Trophoblast cell (in vitro differentiated cells and primary cell): ENCODE data around the gene RET.

Experiments
- DNase-seq, 2 donors: peaks; one replicate each; pipeline ENCODE4 v3.0.0-alpha.2; 2016
- H2AFZ ChIP-seq: 2 replicates; pipeline ENCODE4 v1.6.1; 2013; ENCODE audit warnings: low read length, moderate library complexity, mild to moderate bottlenecking; ENCODE audit not compliant: insufficient read depth, poor library complexity
- H2AK5ac ChIP-seq: 2 replicates; pipeline ENCODE4 v1.6.1; 2013; ENCODE audit warnings: mild to moderate bottlenecking, low read length
- H2BK120ac ChIP-seq: 2 replicates; pipeline ENCODE4 v1.6.1; 2013; ENCODE audit warnings: low read length, mild to moderate bottlenecking, moderate library complexity; ENCODE audit not compliant: insufficient read depth, poor library complexity
- H2BK12ac ChIP-seq: 2 replicates; pipeline ENCODE4 v1.6.1; 2013; ENCODE audit warnings: mild to moderate bottlenecking, low read length, moderate library complexity
- H2BK5ac ChIP-seq: 2 replicates; pipeline ENCODE4 v1.6.1; 2013; ENCODE audit warnings: low read length, low read depth, moderate library complexity, mild to moderate bottlenecking; ENCODE audit not compliant: poor library complexity
- H3K14ac ChIP-seq: 2 replicates; pipeline ENCODE4 v1.6.1; 2013; ENCODE audit warnings: mild to moderate bottlenecking, low read length
- H3K18ac ChIP-seq: 2 replicates; pipeline ENCODE4 v1.6.1; 2013; ENCODE audit warnings: mild to moderate bottlenecking, low read length
- H3K23ac ChIP-seq: 2 replicates; pipeline ENCODE4 v1.6.1; 2013; ENCODE audit warnings: low read length
- H3K27ac ChIP-seq: 2 replicates; pipeline ENCODE4 v1.5.1; 2013; ENCODE audit warnings: low read depth, mild to moderate bottlenecking, inconsistent platforms, low read length, moderate library complexity
- H3K27me3 ChIP-seq: 2 replicates; pipeline ENCODE4 v1.6.1; 2013; ENCODE audit warnings: inconsistent platforms, mild to moderate bottlenecking, low read length, moderate library complexity; ENCODE audit not compliant: insufficient read depth
- H3K36me3 ChIP-seq, 2 experiments: 1 replicate in 1 of 2; 2 replicates in 1 of 2; pipeline ENCODE4 v1.6.1; 2013; ENCODE audit warnings: low read length in 2 of 2, mild to moderate bottlenecking in 2 of 2, moderate library complexity in 1 of 2; ENCODE audit not compliant: insufficient read depth in 2 of 2, control insufficient read depth in 1 of 2
- H3K4ac ChIP-seq: 2 replicates; pipeline ENCODE4 v1.6.1; 2013; ENCODE audit warnings: low read depth, mild to moderate bottlenecking, low read length, moderate library complexity
- H3K4me1 ChIP-seq, 2 experiments: 1 replicate in 1 of 2; 2 replicates in 1 of 2; pipeline ENCODE4 v1.6.1; 2013; ENCODE audit warnings: low read length in 2 of 2, mild to moderate bottlenecking in 2 of 2, moderate library complexity in 1 of 2; ENCODE audit not compliant: insufficient read depth in 2 of 2, control insufficient read depth in 1 of 2
- H3K4me2 ChIP-seq: 2 replicates; pipeline ENCODE4 v1.6.1; 2013; ENCODE audit warnings: inconsistent platforms, mild to moderate bottlenecking, low read length, moderate library complexity
- H3K4me3 ChIP-seq: 2 replicates; pipeline ENCODE4 v1.5.1; 2013; ENCODE audit warnings: mild to moderate bottlenecking, low read depth, low read length, inconsistent platforms
- H3K79me1 ChIP-seq: one replicate; pipeline ENCODE4 v1.6.1; 2013; ENCODE audit warnings: low read length
- H3K79me2 ChIP-seq: 2 replicates; pipeline ENCODE4 v1.6.1; 2013; ENCODE audit warnings: low read length, mild to moderate bottlenecking; ENCODE audit not compliant: control insufficient read depth, insufficient read depth, poor library complexity
- H3K9ac ChIP-seq: 2 replicates; pipeline ENCODE4 v1.6.1; 2013; ENCODE audit warnings: mild to moderate bottlenecking, low read length
- H3K9me3 ChIP-seq: 2 replicates; pipeline ENCODE4 v1.6.1; 2013; ENCODE audit warnings: low read depth, mild to moderate bottlenecking, control low read depth, inconsistent platforms, low read length; ENCODE audit not compliant: insufficient read depth
- H4K12ac ChIP-seq: 2 replicates; pipeline ENCODE4 v1.6.1; 2013; ENCODE audit warnings: low read depth, mild to moderate bottlenecking, low read length, moderate library complexity
- H4K8ac ChIP-seq: 2 replicates; pipeline ENCODE4 v1.6.1; 2013; ENCODE audit warnings: low read depth, mild to moderate bottlenecking, low read length, moderate library complexity
- H4K91ac ChIP-seq: one replicate; pipeline ENCODE4 v1.6.1; 2013; ENCODE audit warnings: low read depth, mild to moderate bottlenecking, low read length, moderate library complexity
- WGBS: extraction: QIAGEN DNeasy Blood & Tissue Kit; methylation state at CpG from one replicate; pipeline ENCODE4 v1.1.7; 2013; ENCODE audit warnings: missing lambda C conversion rate; ENCODE audit not compliant: insufficient read length, insufficient coverage; ENCODE audit errors: extremely low coverage; 5-methylcytosine and 5-hydroxymethylcytosine counted together

RET gene

GRCh38 chr10:43122096-43122495 lies 45.2 kb downstream of the RET start:
- H3K4me1 ChIP-seq: no peaks in the 10 kb centered on the region
- H2BK5ac ChIP-seq: no peak overlapping the region
- no CpG with 5 or more reads among the region's 4 CpGs for WGBS
- no peak overlapping the region for H3K4ac ChIP-seq
- H3K4me2 ChIP-seq: no peak overlapping the region
- no peaks in the 10 kb centered on the region for H3K36me3 ChIP-seq
- no peak overlapping the region for H4K91ac ChIP-seq
- no peak for DNase-seq
- H3K27ac ChIP-seq: no peak overlapping the region
- H3K9ac ChIP-seq: no peak overlapping the region
- no peak overlapping the region for H2AK5ac ChIP-seq
- H4K12ac ChIP-seq: no peak overlapping the region
- no peak overlapping the region for H2BK12ac ChIP-seq
- H3K23ac ChIP-seq: no peak overlapping the region
- no peaks in the 10 kb centered on the region for H3K27me3 ChIP-seq
- H2AFZ ChIP-seq: no peak overlapping the region
- H3K4me3 ChIP-seq: no peak overlapping the region
- no peak overlapping the region for H4K8ac ChIP-seq
- no peak overlapping the region for H3K14ac ChIP-seq
- H3K18ac ChIP-seq: no peak overlapping the region
- no peaks in the 10 kb centered on the region for H3K9me3 ChIP-seq
- no peaks in the 10 kb centered on the region for H3K79me2 ChIP-seq
- no peak overlapping the region for H2BK120ac ChIP-seq
- H3K79me1 ChIP-seq: no peaks in the 10 kb centered on the region

GRCh38 chr10:43122826-43123225 lies 46.0 kb downstream of the RET start:
- Histone ChIP-seq H3K9ac (no peak overlapping the region), H4K91ac (no peak overlapping the region), H3K27me3 (no peaks in the 10 kb centered on the region), H3K36me3 (no peaks in the 10 kb centered on the region), H3K4me3 (no peak overlapping the region), H2AK5ac (no peak overlapping the region), H3K79me1 (no peaks in the 10 kb centered on the region), H3K18ac (no peak overlapping the region), H4K8ac (no peak overlapping the region), H3K9me3 (no peaks in the 10 kb centered on the region), H2BK120ac (no peak overlapping the region), H2BK12ac (no peak overlapping the region), H3K27ac (no peak overlapping the region), H2BK5ac (no peak overlapping the region), H3K4me2 (no peak overlapping the region), H3K23ac (no peak overlapping the region), H3K4me1 (no peaks in the 10 kb centered on the region), H3K79me2 (no peaks in the 10 kb centered on the region), H3K14ac (no peak overlapping the region), H3K4ac (no peak overlapping the region), H2AFZ (no peak overlapping the region), H4K12ac (no peak overlapping the region)
- DNase-seq: no peak
- WGBS: no CpG with 5 or more reads among the region's 7 CpGs

GRCh38 chr10:43123361-43124093 lies 46.7 kb downstream of the RET start:
- no peak overlapping the region for H2BK120ac ChIP-seq
- H2BK12ac ChIP-seq: no peak overlapping the region
- H3K14ac ChIP-seq: no peak overlapping the region
- no CpG with 5 or more reads among the region's 9 CpGs for WGBS
- no peaks in the 10 kb centered on the region for H3K36me3 ChIP-seq
- H3K27me3 ChIP-seq: no peaks in the 10 kb centered on the region
- H3K18ac ChIP-seq: no peak overlapping the region
- H3K4ac ChIP-seq: no peak overlapping the region
- no peak overlapping the region for H3K4me2 ChIP-seq
- no peaks in the 10 kb centered on the region for H3K4me1 ChIP-seq
- no peak overlapping the region for H4K12ac ChIP-seq
- no peak overlapping the region for H3K27ac ChIP-seq
- no peak overlapping the region for H4K91ac ChIP-seq
- H2AK5ac ChIP-seq: no peak overlapping the region
- no peaks in the 10 kb centered on the region for H3K79me1 ChIP-seq
- no peaks in the 10 kb centered on the region for H3K79me2 ChIP-seq
- H4K8ac ChIP-seq: no peak overlapping the region
- H2AFZ ChIP-seq: no peak overlapping the region
- DNase-seq: no peak
- no peak overlapping the region for H3K9ac ChIP-seq
- no peak overlapping the region for H2BK5ac ChIP-seq
- H3K23ac ChIP-seq: no peak overlapping the region
- H3K9me3 ChIP-seq: no peaks in the 10 kb centered on the region
- no peak overlapping the region for H3K4me3 ChIP-seq

GRCh38 chr10:43124094-43124521 lies 47.2 kb downstream of the RET start:
- Histone ChIP-seq H3K27ac (no peak overlapping the region), H2AFZ (no peak overlapping the region), H3K4me3 (no peak overlapping the region), H3K4me1 (peaks cover 0 to 3% of the 10 kb centered on the region in 2 experiments), H3K9me3 (no peaks in the 10 kb centered on the region), H4K91ac (no peak overlapping the region), H3K14ac (no peak overlapping the region), H3K4ac (no peak overlapping the region), H2BK5ac (no peak overlapping the region), H2BK12ac (no peak overlapping the region), H3K27me3 (no peaks in the 10 kb centered on the region), H4K8ac (no peak overlapping the region), H3K23ac (no peak overlapping the region), H3K79me2 (no peaks in the 10 kb centered on the region), H3K4me2 (no peak overlapping the region), H3K9ac (no peak overlapping the region), H4K12ac (no peak overlapping the region), H3K36me3 (no peaks in the 10 kb centered on the region), H2BK120ac (no peak overlapping the region), H3K79me1 (no peaks in the 10 kb centered on the region), H2AK5ac (no peak overlapping the region), H3K18ac (no peak overlapping the region)
- no CpG with 5 or more reads among the region's 6 CpGs for WGBS
- no peak for DNase-seq
